Caco-2 (cell line): Measurements from ENCODE around the gene SLC45A2. TPM values are rescaled to one million over a fixed set of nuclear protein-coding genes. Genes with fewer than 3 reads are reported as not detected.

Experiments
- BruUV-seq: library from RNA; stranded (reverse); fragments of 400-500 nt; replicated peaks from 2 replicates; lab custom pipeline; 2021; lab: Mats Ljungman, UMichigan
- CTCF ChIA-PET: fragments of 300-600 bp; sonication (Branson Sonifier 250); formaldehyde crosslinking; loops from one replicate; lab custom pipeline; 2022; ENCODE audit warnings: antibody characterized with exemption; lab: Charles Lee
- POLR2A ChIA-PET: fragments of 300-600 bp; sonication (Branson Sonifier 250); formaldehyde crosslinking; loops from one replicate; lab custom pipeline; 2022; ENCODE audit warnings: antibody characterized with exemption; lab: Charles Lee
- DNase-seq, 2 experiments: peaks; one replicate each; pipeline versions ENCODE4 v3.0.0 to v3.0.0-alpha.2; 2020 to 2022
- H3K27me3 ChIP-seq: replicated peaks from 2 replicates; pipeline ENCODE4 v1.6.0; 2011; ENCODE audit warnings: low read length; ENCODE audit not compliant: control insufficient read depth, insufficient read depth
- H3K36me3 ChIP-seq: 2 replicates; pipeline ENCODE4 v1.5.1; 2011; ENCODE audit warnings: low read length; ENCODE audit not compliant: control insufficient read depth, insufficient read depth
- H3K4me1 ChIP-seq: fragments of 250-450 bp; sonication (Bioruptor Pico); 2 replicates; pipeline ENCODE4 v1.5.1; 2020; ENCODE audit warnings: mild to moderate bottlenecking
- H3K4me3 ChIP-seq: 2 replicates; pipeline ENCODE4 v1.5.1; 2011; ENCODE audit warnings: low read depth, mild to moderate bottlenecking, control low read depth, low read length
- H3K9me3 ChIP-seq: fragments of 250-450 bp; sonication (Bioruptor Pico); 2 replicates; pipeline ENCODE4 v1.5.1; 2020; ENCODE audit warnings: mild to moderate bottlenecking, moderate library complexity
- H3K27ac Mint-ChIP-seq: one replicate; pipeline ENCODE4 v1.8.0; 2022; ENCODE audit warnings: mixed read lengths; ENCODE audit not compliant: unreplicated experiment
- H3K27me3 Mint-ChIP-seq: one replicate; pipeline ENCODE4 v1.8.0; 2022; ENCODE audit warnings: mixed read lengths; ENCODE audit not compliant: insufficient read depth, unreplicated experiment
- H3K36me3 Mint-ChIP-seq: one replicate; pipeline ENCODE4 v1.8.0; 2022; ENCODE audit warnings: mild to moderate bottlenecking, mixed read lengths; ENCODE audit not compliant: insufficient read depth, unreplicated experiment
- H3K4me1 Mint-ChIP-seq: one replicate; pipeline ENCODE4 v1.8.0; 2022; ENCODE audit warnings: low read depth, mixed read lengths; ENCODE audit not compliant: unreplicated experiment
- H3K4me3 Mint-ChIP-seq: one replicate; pipeline ENCODE4 v1.8.0; 2022; ENCODE audit warnings: mild to moderate bottlenecking, moderate library complexity, mixed read lengths; ENCODE audit not compliant: unreplicated experiment
- H3K9me3 Mint-ChIP-seq: one replicate; pipeline ENCODE4 v1.8.0; 2022; ENCODE audit warnings: mixed read lengths; ENCODE audit not compliant: unreplicated experiment
- intact Hi-C: fragments of 100-400 bp; cut with micrococcal nuclease; formaldehyde crosslinking; loops from one replicate; pipeline ENCODE4 v1.10.0; 2022; ENCODE audit not compliant: unreplicated experiment
- total RNA-seq: library from RNA; stranded (reverse); gene quantifications from 2 replicates; pipeline ENCODE4 v1.2.3, GENCODE V29; 2022
- TF ChIP-seq, protein P1 (sequence below), 2 experiments: fragments of 200-600 bp in 1 of 2; IDR thresholded peaks; 1 replicate in 1 of 2; 2 replicates in 1 of 2; pipeline versions ENCODE4 v1.5.1 to v1.8.0; 2011 to 2022; ENCODE audit warnings: antibody characterized with exemption in 1 of 2, control low read depth in 1 of 2, inconsistent platforms in 1 of 2, low read depth in 1 of 2, low read length in 1 of 2, mild to moderate bottlenecking in 1 of 2, moderate library complexity in 1 of 2; ENCODE audit not compliant: insufficient read depth in 1 of 2, severe bottlenecking in 1 of 2, unreplicated experiment in 1 of 2

Gene SLC45A2
- total RNA-seq, 1 experiment from 2014 or later, result 0.91 TPM

- DNase-seq, result no peak
- no TSS peak for BruUV-seq
- no peaks in the 10 kb centered on the region for H3K27me3 Mint-ChIP-seq
- H3K27ac Mint-ChIP-seq, result no peak overlapping the region
- Histone ChIP-seq H3K36me3 (no peaks in the 10 kb centered on the region), H3K27me3 (no peaks in the 10 kb centered on the region), H3K4me3 (no peak overlapping the region), H3K9me3 (no peaks in the 10 kb centered on the region), H3K4me1 (peaks cover under 1% of the 10 kb centered on the region; the same call in 1 of the 2 replicates)
- no peaks in the 10 kb centered on the region for H3K36me3 Mint-ChIP-seq
- no peak overlapping the region for H3K4me3 Mint-ChIP-seq
- intact Hi-C loops, result no loop called here
- ChIA-PET POLR2A (no interaction called here), CTCF (no interaction called here)
- TF ChIP-seq, protein P1, sequence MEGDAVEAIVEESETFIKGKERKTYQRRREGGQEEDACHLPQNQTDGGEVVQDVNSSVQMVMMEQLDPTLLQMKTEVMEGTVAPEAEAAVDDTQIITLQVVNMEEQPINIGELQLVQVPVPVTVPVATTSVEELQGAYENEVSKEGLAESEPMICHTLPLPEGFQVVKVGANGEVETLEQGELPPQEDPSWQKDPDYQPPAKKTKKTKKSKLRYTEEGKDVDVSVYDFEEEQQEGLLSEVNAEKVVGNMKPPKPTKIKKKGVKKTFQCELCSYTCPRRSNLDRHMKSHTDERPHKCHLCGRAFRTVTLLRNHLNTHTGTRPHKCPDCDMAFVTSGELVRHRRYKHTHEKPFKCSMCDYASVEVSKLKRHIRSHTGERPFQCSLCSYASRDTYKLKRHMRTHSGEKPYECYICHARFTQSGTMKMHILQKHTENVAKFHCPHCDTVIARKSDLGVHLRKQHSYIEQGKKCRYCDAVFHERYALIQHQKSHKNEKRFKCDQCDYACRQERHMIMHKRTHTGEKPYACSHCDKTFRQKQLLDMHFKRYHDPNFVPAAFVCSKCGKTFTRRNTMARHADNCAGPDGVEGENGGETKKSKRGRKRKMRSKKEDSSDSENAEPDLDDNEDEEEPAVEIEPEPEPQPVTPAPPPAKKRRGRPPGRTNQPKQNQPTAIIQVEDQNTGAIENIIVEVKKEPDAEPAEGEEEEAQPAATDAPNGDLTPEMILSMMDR (IDR thresholded peaks at IDR 0.05; ENCODE audit: insufficient read depth in 1 of 2, low read depth in 1 of 2, low read length in 1 of 2, severe bottlenecking in 1 of 2, unreplicated experiment in 1 of 2), result no peak
- no peaks in the 10 kb centered on the region for H3K9me3 Mint-ChIP-seq
- H3K4me1 Mint-ChIP-seq, result no peaks in the 10 kb centered on the region
These were observed 6.2 kb downstream of the SLC45A2 start for GRCh38 chr5:33978306-33978705.

- Mint-ChIP-seq H3K4me3 (no peak overlapping the region), H3K4me1 (no peaks in the 10 kb centered on the region)
These were observed 8.2 kb downstream of the SLC45A2 start for GRCh38 chr5:33976307-33976706.

DNA sequence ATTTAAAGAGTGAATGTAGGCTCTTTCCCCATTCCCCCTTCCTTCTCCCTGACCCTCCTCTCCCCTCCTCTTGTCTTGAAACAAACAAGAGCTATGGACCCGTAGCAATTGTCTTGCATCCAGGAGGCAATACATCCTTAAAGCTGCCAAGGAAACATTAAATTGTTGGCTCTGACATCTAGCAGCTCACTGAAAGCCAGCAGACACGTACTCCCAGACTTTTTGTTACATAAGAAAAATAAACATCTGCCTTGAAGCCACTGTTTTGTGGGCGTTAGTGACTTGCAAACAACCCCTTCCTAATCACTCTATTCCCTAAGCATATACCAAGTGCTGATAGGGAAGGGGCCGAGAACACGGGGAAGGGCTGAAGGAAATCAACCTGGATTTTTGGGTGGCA, 8.6 kb downstream of the SLC45A2 start:
- no peaks in the 10 kb centered on the region for H3K9me3 ChIP-seq
- intact Hi-C loops, result no loop called here
- POLR2A ChIA-PET, result no interaction called here

More at GRCh38 chr5:33976307-33976706, 8.2 kb downstream of the SLC45A2 start:
- H3K27me3 Mint-ChIP-seq, result no peaks in the 10 kb centered on the region
- no peak overlapping the region for H3K27ac Mint-ChIP-seq
- ChIA-PET CTCF (no interaction called here), POLR2A (no interaction called here)
- Histone ChIP-seq H3K4me3 (no peak overlapping the region), H3K27me3 (no peaks in the 10 kb centered on the region), H3K36me3 (no peaks in the 10 kb centered on the region), H3K9me3 (no peaks in the 10 kb centered on the region), H3K4me1 (no peaks in the 10 kb centered on the region)
- DNase-seq, result no peak
- BruUV-seq, result no TSS peak
- no peaks in the 10 kb centered on the region for H3K9me3 Mint-ChIP-seq
- TF ChIP-seq, protein P1 (IDR thresholded peaks at IDR 0.05; ENCODE audit: insufficient read depth in 1 of 2, low read depth in 1 of 2, low read length in 1 of 2, severe bottlenecking in 1 of 2, unreplicated experiment in 1 of 2), result no peak
- intact Hi-C loops, result no loop called here
- H3K36me3 Mint-ChIP-seq, result no peaks in the 10 kb centered on the region

More for the DNA sequence above, 8.6 kb downstream of the SLC45A2 start:
- Mint-ChIP-seq H3K27me3 (no peaks in the 10 kb centered on the region), H3K9me3 (no peaks in the 10 kb centered on the region), H3K4me1 (no peaks in the 10 kb centered on the region), H3K36me3 (no peaks in the 10 kb centered on the region), H3K27ac (no peak overlapping the region), H3K4me3 (no peak overlapping the region)
- Histone ChIP-seq H3K4me3 (no peak overlapping the region), H3K36me3 (no peaks in the 10 kb centered on the region), H3K27me3 (no peaks in the 10 kb centered on the region), H3K4me1 (no peaks in the 10 kb centered on the region)
- TF ChIP-seq, protein P1 (IDR thresholded peaks at IDR 0.05; ENCODE audit: insufficient read depth in 1 of 2, low read depth in 1 of 2, low read length in 1 of 2, severe bottlenecking in 1 of 2, unreplicated experiment in 1 of 2), result no peak
- BruUV-seq, result no TSS peak
- CTCF ChIA-PET, result no interaction called here
- no peak for DNase-seq
